Gastroesophageal sphincter (tissue), 4 donors: ENCODE measurements around the gene TUBA3C. TPM values are rescaled to one million over a fixed set of nuclear protein-coding genes. Genes with fewer than 3 reads are reported as not detected.

ENCODE experiments used
- ATAC-seq: fragments of 150-250 bp; one replicate; pipeline ENCODE4 v1.9.1; 2016; ENCODE audit warnings: mild to moderate bottlenecking, moderate library complexity
- H3K27ac ChIP-seq, 4 donors: fragments of 200-600 bp; sonication (generic) in 3 of 4; 1 replicate in 3 of 4; 2 replicates in 1 of 4; pipeline ENCODE4 v1.5.1; 2016 to 2019
- H3K27me3 ChIP-seq: fragments of 200-600 bp; sonication (generic); one replicate; pipeline ENCODE4 v1.5.1; 2019
- H3K36me3 ChIP-seq, 2 donors: fragments of 200-600 bp; sonication (generic); one replicate each; pipeline ENCODE4 v1.5.1; 2019; ENCODE audit warnings: control low read depth in 1 of 2
- H3K4me1 ChIP-seq, 3 donors: fragments of 200-600 bp; sonication (generic); 1 replicate in 2 of 3; 2 replicates in 1 of 3; pipeline ENCODE4 v1.5.1; 2016 to 2019; ENCODE audit warnings: control low read depth in 2 of 3
- H3K4me3 ChIP-seq, 2 donors: fragments of 200-600 bp; sonication (generic); one replicate each; pipeline ENCODE4 v1.5.1; 2019; ENCODE audit warnings: mild to moderate bottlenecking in 1 of 2, moderate library complexity in 1 of 2
- H3K9me3 ChIP-seq, 3 donors: fragments of 200-600 bp; sonication (generic); one replicate each; pipeline ENCODE4 v1.5.1; 2017 to 2019; ENCODE audit warnings: control low read depth in 2 of 3
- EP300 ChIP-seq: sonication (generic); formaldehyde crosslinking; IDR thresholded peaks from one replicate; pipeline ENCODE4 v1.6.1; 2017; ENCODE audit warnings: antibody characterized with exemption, mild to moderate bottlenecking
- POLR2A ChIP-seq, 2 donors: fragments of 450-650 bp; IDR thresholded peaks; one replicate each; pipeline ENCODE4 v1.6.1; 2017; ENCODE audit warnings: antibody characterized with exemption in 2 of 2, mild to moderate bottlenecking in 2 of 2, moderate library complexity in 1 of 2
- POLR2AphosphoS5 ChIP-seq: sonication (generic); formaldehyde crosslinking; IDR thresholded peaks from one replicate; pipeline ENCODE4 v1.6.1; 2017; ENCODE audit warnings: antibody characterized with exemption
- WGBS, 2 donors: methylation state at CpG; one replicate each; pipeline ENCODE4 v1.1.5; 2018; ENCODE audit warnings: low coverage in 1 of 2; 5-methylcytosine and 5-hydroxymethylcytosine counted together
- total RNA-seq, 4 donors: library from RNA; depleted of rRNA; stranded (reverse); fragments of >200 nt; gene quantifications; one replicate each; pipeline ENCODE4 v1.1.0, GENCODE V29; 2016
- TF ChIP-seq, protein P1 (sequence below), 4 experiments: fragments of 200-600 bp in 2 of 4; fragments of 450-650 bp in 2 of 4; sonication (generic) in 1 of 4; IDR thresholded peaks; one replicate each; pipeline ENCODE4 v1.5.1; 2017 to 2019; ENCODE audit warnings: antibody characterized with exemption in 4 of 4, mild to moderate bottlenecking in 2 of 4, moderate library complexity in 2 of 4

TUBA3C gene
- total RNA-seq, 4 donors from 2014 or later, result not detected

DNA sequence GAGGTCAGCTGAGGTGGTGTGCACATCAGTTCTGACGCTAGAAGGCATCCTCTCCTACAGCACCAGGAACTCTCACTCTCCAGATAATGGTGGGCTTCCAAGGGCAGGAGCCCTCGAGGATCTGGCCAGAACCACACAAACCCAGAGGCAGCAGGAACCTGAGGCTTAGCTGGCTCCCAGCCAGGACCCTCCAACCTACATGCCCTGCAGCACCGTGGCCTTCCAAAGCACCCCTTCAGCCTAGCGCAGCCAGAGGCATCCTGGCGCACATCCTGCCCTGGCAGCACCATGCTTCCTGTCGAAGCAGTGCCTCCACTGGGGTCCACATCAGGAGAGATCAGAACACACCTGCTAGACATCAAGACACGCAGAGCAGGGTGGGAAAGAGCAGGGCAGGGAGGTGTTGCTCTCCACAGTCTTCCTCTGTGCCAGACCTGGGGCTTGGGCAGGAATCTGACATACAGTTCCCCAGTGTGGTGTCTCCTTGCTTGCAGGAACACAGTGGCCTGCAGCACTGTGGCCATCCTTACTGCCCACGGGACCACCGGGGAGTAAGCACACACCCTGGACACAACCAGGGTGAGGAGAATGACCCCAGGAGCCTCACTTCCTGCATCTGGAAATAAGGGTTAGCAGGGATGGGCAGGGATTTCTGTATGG, 21.7 kb downstream of the TUBA3C start:
- H3K4me3 ChIP-seq, result no peak overlapping the region
- no peaks in the 10 kb centered on the region for H3K27me3 ChIP-seq
- H3K4me1 ChIP-seq, result no peaks in the 10 kb centered on the region
- no peak overlapping the region for H3K27ac ChIP-seq
- ATAC-seq, result no peak
- 50 to 80% methylated on average over 1 to 2 of the region's 9 CpGs for WGBS, 2 donors
- H3K36me3 ChIP-seq, result no peaks in the 10 kb centered on the region
- TF ChIP-seq EP300 (no peak), POLR2A (IDR thresholded peaks at IDR 0.05) (no peak), POLR2AphosphoS5 (no peak)
- TF ChIP-seq, protein P1, sequence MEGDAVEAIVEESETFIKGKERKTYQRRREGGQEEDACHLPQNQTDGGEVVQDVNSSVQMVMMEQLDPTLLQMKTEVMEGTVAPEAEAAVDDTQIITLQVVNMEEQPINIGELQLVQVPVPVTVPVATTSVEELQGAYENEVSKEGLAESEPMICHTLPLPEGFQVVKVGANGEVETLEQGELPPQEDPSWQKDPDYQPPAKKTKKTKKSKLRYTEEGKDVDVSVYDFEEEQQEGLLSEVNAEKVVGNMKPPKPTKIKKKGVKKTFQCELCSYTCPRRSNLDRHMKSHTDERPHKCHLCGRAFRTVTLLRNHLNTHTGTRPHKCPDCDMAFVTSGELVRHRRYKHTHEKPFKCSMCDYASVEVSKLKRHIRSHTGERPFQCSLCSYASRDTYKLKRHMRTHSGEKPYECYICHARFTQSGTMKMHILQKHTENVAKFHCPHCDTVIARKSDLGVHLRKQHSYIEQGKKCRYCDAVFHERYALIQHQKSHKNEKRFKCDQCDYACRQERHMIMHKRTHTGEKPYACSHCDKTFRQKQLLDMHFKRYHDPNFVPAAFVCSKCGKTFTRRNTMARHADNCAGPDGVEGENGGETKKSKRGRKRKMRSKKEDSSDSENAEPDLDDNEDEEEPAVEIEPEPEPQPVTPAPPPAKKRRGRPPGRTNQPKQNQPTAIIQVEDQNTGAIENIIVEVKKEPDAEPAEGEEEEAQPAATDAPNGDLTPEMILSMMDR (IDR thresholded peaks at IDR 0.05), result no peak
- peaks cover 0 to 20% (median 0%) of the 10 kb centered on the region in 3 donors for H3K9me3 ChIP-seq

DNA sequence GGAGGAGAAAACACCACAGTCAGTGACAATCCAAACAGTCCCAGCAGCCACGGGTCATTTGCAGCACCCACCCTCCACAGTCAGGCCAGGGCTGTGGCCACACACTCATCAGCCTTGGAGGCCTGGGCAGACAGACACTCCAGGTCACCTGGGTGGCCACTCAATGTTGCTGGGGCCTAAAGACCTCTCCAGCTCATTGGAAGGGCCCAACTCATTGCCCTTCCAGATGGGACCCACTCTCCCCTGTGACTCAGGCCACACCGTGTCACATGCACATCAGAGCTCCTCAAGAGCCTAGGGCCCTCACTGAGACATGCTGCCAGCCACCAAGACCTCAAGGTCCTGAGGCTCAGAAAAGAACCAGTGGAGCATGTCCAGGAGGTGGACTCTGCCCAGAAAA, 22.4 kb downstream of the TUBA3C start:
- TF ChIP-seq POLR2AphosphoS5 (no peak), POLR2A (IDR thresholded peaks at IDR 0.05) (no peak), EP300 (no peak)
- TF ChIP-seq, protein P1 (IDR thresholded peaks at IDR 0.05), result no peak
- 80% methylated on average over 1 of the region's 2 CpGs; no CpG with 5 or more reads in 1 of the 2 donors for WGBS, 2 donors
- peaks cover 0 to 14% (median 0%) of the 10 kb centered on the region in 3 donors for H3K9me3 ChIP-seq
- no peak for ATAC-seq
- no peaks in the 10 kb centered on the region for H3K27me3 ChIP-seq
- no peaks in the 10 kb centered on the region for H3K4me1 ChIP-seq
- H3K27ac ChIP-seq, result no peak overlapping the region
- H3K4me3 ChIP-seq, result no peak overlapping the region
- no peaks in the 10 kb centered on the region for H3K36me3 ChIP-seq

DNA sequence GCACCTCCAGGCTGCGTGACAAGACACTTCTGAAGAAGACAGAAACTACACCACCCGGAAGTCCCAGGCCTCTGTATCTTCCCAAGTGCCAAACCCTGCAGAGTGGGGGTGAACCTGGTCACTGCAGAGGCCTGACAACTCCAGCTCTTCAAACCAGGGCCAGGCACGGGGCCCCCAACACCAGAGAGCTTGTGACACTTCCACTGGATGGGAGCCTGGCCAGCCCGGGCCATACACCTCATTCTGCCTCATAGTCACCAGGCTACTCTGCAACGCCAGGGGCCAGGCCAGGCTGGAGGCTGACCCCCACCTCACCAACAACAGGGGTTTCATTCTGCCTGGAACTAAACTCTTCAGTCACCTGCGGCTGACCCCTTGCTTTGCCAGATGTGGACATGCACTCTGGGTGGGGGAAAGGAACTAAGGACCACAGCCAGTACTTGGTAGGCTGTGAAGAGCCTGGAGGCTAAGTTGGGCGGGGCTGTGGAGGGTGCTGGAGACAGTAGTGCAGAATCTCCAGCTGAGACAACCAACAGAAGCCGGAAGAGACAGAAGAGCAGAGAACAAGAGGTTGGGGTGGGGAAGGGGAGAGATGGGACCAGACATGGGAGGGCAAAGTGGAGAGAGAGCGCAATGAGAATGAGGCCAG, 23.0 kb downstream of the TUBA3C start:
- Histone ChIP-seq H3K4me3 (no peak overlapping the region), H3K27ac (no peak overlapping the region), H3K36me3 (no peaks in the 10 kb centered on the region), H3K9me3 (peaks cover 0 to 10% (median 0%) of the 10 kb centered on the region in 3 donors), H3K27me3 (no peaks in the 10 kb centered on the region), H3K4me1 (no peaks in the 10 kb centered on the region)
- no peak for ATAC-seq
- 62% methylated on average over 4 of the region's 9 CpGs; no CpG with 5 or more reads in 1 of the 2 donors for WGBS, 2 donors
- TF ChIP-seq POLR2AphosphoS5 (no peak), EP300 (no peak), POLR2A (IDR thresholded peaks at IDR 0.05) (no peak)
- TF ChIP-seq, protein P1 (IDR thresholded peaks at IDR 0.05), result no peak

DNA sequence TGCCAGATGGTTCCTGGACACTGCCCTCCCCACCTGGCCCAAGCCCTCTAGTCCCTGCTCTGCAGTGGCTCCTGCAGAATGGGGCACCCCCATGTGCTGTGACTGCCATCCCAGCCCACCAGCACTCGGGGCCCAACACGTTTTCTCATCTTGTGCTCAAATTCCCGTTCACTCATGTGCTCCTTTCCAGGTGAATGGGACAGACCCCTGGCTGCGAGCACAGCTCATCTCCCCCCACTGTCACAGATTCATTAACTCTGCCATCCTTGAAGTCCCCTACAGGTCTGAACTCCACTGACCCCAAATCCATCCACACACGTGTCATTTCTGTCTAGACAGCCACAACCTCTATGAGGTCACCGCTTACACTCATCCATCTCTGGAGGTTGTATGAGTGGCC, 23.6 kb downstream of the TUBA3C start:
- 25 to 54% methylated on average over 4 to 5 of the region's 6 CpGs for WGBS, 2 donors
- no peak for ATAC-seq

More for the DNA sequence above, 23.6 kb downstream of the TUBA3C start:
- no peak overlapping the region for H3K27ac ChIP-seq
- TF ChIP-seq POLR2AphosphoS5 (no peak), POLR2A (IDR thresholded peaks at IDR 0.05) (no peak), EP300 (no peak)
- TF ChIP-seq, protein P1 (IDR thresholded peaks at IDR 0.05), result no peak
- no peaks in the 10 kb centered on the region for H3K4me1 ChIP-seq
- H3K27me3 ChIP-seq, result no peaks in the 10 kb centered on the region
- H3K9me3 ChIP-seq, result peaks cover 0 to 3% (median 0%) of the 10 kb centered on the region in 3 donors
- H3K4me3 ChIP-seq, result no peak overlapping the region
- H3K36me3 ChIP-seq, result no peaks in the 10 kb centered on the region
